IPS-18a (cell line): ENCODE results near the gene BCAS2.
A peak's percentile ranks its signal among the peaks of the same experiment; 100 is the strongest.

ENCODE experiments used
- H3K27ac ChIP-seq: one replicate; pipeline ENCODE4 v1.5.1; 2013; ENCODE audit warnings: low read length
- H3K27me3 ChIP-seq: one replicate; pipeline ENCODE4 v1.6.1; 2013; ENCODE audit warnings: mild to moderate bottlenecking, low read length; ENCODE audit not compliant: control insufficient read depth, insufficient read depth
- H3K36me3 ChIP-seq: one replicate; pipeline ENCODE4 v1.6.1; 2013; ENCODE audit warnings: low read depth, low read length; ENCODE audit not compliant: control insufficient read depth
- H3K4me1 ChIP-seq: one replicate; pipeline ENCODE4 v1.6.1; 2013; ENCODE audit warnings: low read depth, low read length; ENCODE audit not compliant: control insufficient read depth
- H3K4me3 ChIP-seq: one replicate; pipeline ENCODE4 v1.5.1; 2013; ENCODE audit warnings: low read length
- H3K9ac ChIP-seq: one replicate; pipeline ENCODE4 v1.6.1; 2013; ENCODE audit warnings: mild to moderate bottlenecking, low read length, moderate library complexity
- H3K9me3 ChIP-seq: one replicate; pipeline ENCODE4 v1.6.1; 2013; ENCODE audit warnings: low read depth, low read length; ENCODE audit not compliant: control insufficient read depth

BCAS2 gene

DNA sequence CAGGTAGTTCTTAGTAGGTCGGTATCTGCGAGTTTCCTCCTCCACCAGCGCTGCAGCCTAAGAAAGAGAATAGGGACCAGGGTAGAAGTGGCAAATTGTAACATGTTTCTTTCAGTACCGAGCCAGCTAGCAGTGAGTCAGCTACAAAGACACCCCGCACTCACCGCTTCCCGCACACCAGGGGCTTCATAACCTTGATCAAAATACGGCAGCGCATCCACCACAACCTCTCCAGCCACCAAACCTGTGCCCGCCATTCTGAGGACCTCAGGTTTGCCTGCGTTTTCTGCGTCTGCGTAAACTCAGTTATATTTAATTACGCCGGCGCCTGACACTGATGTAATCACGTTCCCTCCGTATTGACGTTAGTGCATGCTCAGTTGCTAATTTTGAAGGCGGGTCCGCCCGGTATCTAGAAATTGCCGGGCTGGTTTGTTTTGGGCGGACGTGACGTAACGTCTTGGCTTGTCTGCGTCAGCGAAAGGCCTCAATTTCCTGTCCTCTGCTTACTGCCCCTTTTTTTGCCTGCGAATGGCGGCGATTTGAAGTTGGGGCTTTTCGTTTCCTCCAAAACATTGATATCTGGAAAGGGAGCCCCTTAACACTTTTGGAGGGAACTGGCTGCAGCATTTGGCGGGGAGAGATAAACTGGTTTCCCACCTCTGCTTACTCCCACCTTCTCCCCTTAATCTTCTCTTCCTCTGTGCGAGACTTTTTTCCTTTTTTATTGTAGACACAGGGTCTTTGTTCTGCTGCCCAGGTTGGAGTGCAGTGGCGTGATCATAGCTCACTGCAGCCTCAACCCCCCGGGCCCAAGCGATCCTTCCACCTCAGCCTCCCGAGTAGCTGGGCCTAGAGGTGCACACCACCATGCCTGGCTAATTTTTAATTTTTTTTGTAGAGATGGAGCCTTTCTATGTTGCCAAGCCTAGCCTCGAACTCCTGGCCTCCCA is at the start of gene BCAS2:
TSS of gene BCAS2 (minus strand) at position 281 of the 953 bp plus-strand sequence. CDS start at position 257, 24 bp downstream.
- peaks cover 26% of the 10 kb centered on the region for H3K36me3 ChIP-seq
- H3K9me3 ChIP-seq: no peaks in the 10 kb centered on the region
- H3K4me3 ChIP-seq: peak within 1 kb of the TSS; percentile 95
- H3K4me1 ChIP-seq: no peaks in the 10 kb centered on the region
- peak within 1 kb of the TSS; percentile 84 for H3K9ac ChIP-seq
- H3K27ac ChIP-seq: peak within 1 kb of the TSS; percentile 86
- no peaks in the 10 kb centered on the region for H3K27me3 ChIP-seq

GRCh38 chr1:114627107-114627506 is 45.7 kb upstream of the BCAS2 start:
- Histone ChIP-seq H3K27ac (no peak overlapping the region), H3K36me3 (no peaks in the 10 kb centered on the region), H3K27me3 (no peaks in the 10 kb centered on the region), H3K4me1 (no peaks in the 10 kb centered on the region), H3K9me3 (no peaks in the 10 kb centered on the region), H3K9ac (no peak overlapping the region), H3K4me3 (no peak overlapping the region)

DNA sequence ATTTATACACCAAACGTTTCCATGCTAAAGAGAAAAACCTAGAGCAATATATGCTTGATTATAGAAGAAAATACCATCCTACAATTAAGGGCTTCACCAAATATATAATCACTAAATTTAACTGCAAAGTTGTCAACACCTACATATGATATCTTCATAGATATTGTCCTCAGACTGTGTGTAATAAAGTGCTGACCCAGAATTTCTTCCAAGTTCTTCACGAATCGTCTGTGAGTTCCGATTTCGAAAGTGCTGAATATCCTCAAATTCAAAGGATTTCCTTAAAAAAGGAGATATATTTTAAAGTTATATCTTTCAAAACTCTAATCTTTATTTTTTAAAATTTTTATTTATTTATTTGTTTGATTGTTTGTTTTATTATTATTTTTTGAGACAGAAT is 41.9 kb upstream of the BCAS2 start:
- no peaks in the 10 kb centered on the region for H3K36me3 ChIP-seq
- H3K27ac ChIP-seq: no peak overlapping the region
- H3K27me3 ChIP-seq: no peaks in the 10 kb centered on the region
- H3K4me1 ChIP-seq: no peaks in the 10 kb centered on the region
- H3K9me3 ChIP-seq: no peaks in the 10 kb centered on the region
- H3K4me3 ChIP-seq: no peak overlapping the region
- no peak overlapping the region for H3K9ac ChIP-seq

DNA sequence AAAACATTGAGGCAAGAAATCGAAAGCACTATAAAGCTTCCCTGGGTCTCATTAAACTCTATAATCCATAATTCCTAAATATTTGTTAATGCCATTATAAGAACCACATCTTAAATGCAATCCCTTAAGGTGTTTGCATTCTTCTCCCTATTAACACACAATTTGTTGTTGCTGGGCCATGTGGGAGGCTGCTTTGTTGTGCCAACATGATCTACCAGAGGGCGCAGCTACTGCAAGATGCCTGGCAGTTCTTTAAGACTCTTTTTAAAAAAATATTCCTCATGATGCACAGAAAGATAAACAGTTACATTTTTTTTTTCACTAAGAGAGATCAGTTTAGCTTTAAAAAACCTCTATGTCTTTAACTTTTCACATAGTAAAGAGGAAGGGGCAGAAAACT is 39.0 kb upstream of the BCAS2 start:
- Histone ChIP-seq H3K27me3 (no peaks in the 10 kb centered on the region), H3K9ac (no peak overlapping the region), H3K36me3 (no peaks in the 10 kb centered on the region), H3K4me1 (no peaks in the 10 kb centered on the region), H3K9me3 (no peaks in the 10 kb centered on the region), H3K27ac (no peak overlapping the region), H3K4me3 (no peak overlapping the region)

DNA sequence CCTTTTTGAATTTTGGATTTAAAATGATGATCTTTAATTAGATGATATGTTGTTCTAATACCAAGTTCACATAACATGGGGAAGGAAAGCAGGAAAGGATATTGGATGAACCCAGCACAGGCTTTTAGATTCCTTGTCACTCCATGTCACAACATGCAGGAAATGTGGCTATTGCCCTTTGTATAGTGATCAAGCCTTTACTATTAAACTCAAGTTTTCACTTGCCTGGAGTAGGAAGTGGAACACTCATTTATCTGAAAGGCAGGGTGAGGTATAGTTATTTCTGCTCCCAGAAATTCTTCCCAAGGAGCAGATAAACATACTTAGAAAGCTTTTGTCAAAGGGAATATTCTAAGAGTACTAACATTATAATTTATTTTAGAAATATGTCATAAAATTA is 37.2 kb upstream of the BCAS2 start:
- H3K27ac ChIP-seq: no peak overlapping the region
- no peaks in the 10 kb centered on the region for H3K36me3 ChIP-seq
- H3K4me1 ChIP-seq: no peaks in the 10 kb centered on the region
- H3K4me3 ChIP-seq: no peak overlapping the region
- H3K9me3 ChIP-seq: no peaks in the 10 kb centered on the region
- H3K9ac ChIP-seq: no peak overlapping the region
- no peaks in the 10 kb centered on the region for H3K27me3 ChIP-seq

DNA sequence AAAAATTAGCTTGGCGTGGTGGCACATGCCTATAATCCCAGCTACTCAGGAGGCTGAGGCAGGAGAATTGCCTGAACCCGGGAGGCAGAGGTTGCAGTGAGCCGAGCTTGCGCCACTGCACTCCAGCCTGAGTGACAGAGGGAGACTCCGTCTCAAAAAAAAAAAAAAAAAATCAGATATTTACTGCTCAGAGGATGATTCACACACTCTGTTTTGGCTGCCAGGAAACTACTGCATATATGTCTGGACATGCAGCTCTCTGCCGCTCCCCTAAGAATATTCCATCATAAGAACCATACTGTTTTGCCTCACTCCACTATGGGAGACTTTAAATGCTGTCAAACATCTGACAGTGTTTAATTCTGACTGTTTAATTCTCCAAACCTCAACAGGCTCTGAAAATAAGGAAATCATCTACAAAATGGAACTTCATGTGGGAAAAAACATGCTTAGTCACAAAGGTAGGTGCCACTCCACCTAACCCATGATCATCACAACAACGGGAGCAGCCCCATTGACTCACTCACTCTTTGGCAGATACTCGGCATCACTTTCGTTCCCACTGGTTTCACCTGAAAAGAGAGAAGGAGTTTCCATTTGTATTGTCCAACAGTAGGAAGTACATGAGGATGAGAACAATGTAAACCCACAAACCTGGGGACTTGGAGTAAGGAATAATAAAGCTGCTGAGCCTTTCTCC is 29.3 kb upstream of the BCAS2 start:
- no peak overlapping the region for H3K9ac ChIP-seq
- no peaks in the 10 kb centered on the region for H3K27me3 ChIP-seq
- no peaks in the 10 kb centered on the region for H3K36me3 ChIP-seq
- H3K4me1 ChIP-seq: no peaks in the 10 kb centered on the region
- H3K9me3 ChIP-seq: no peaks in the 10 kb centered on the region
- H3K4me3 ChIP-seq: no peak overlapping the region
- H3K27ac ChIP-seq: no peak overlapping the region

DNA sequence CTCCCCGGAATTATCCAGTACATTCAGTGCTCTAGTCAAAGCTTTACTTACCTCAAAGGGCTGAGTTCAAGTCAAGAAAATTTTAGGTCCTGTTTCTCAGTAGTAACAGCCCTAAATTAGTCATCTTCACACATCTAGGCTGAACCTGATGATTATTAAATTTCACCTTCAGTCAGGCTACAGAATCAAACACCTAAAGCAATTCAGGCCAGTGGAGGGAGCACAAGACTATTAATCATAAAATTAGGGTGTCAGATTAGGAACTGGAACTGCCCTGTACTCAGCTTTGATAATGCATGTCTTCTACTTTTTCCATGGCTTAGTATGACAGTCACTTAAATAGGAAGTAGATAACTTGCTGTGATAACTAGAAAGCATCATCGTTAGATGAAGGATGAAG is 28.4 kb upstream of the BCAS2 start:
- Histone ChIP-seq H3K4me3 (no peak overlapping the region), H3K27ac (no peak overlapping the region), H3K27me3 (no peaks in the 10 kb centered on the region), H3K9me3 (no peaks in the 10 kb centered on the region), H3K36me3 (no peaks in the 10 kb centered on the region), H3K9ac (no peak overlapping the region), H3K4me1 (no peaks in the 10 kb centered on the region)

DNA sequence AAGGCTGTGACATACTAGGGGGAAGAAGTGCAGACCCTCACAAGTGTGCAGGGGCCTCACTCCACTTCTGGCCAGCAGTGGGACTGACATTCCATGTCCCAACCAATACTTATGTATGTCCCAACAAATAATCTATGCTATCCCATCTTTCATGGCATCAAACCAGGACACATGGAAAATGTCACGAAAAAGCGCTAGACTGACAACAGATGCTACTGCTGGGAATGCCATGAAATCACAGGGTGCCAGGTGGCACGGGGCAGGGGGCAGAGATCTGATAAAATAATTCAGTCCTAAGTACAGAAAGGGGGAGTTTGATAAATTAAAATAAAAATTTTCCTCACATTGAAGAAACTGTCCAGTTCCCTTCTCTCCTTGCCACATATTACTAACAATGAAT is 27.6 kb upstream of the BCAS2 start:
- Histone ChIP-seq H3K27me3 (no peaks in the 10 kb centered on the region), H3K9me3 (no peaks in the 10 kb centered on the region), H3K9ac (no peak overlapping the region), H3K27ac (no peak overlapping the region), H3K4me3 (no peak overlapping the region), H3K4me1 (no peaks in the 10 kb centered on the region), H3K36me3 (no peaks in the 10 kb centered on the region)

DNA sequence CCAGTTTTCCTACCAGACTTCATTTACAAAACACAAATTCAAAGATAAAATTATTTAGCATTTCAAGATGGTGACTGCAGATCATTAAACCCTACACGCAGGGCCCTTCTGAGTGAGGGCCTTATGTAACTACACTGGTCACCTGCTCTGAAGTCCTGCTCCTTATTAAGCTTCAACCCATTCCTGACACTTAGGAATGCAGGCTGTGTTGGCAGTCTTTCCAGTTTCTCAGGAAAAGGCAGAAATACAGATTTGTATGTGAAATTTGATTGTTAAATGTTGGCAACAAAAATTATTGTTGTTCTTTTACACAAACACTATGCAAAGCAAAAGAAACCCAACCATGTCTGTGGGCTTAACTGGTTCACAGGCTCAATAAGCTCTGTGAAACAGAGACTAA is 25.8 kb upstream of the BCAS2 start:
- Histone ChIP-seq H3K27me3 (no peaks in the 10 kb centered on the region), H3K36me3 (no peaks in the 10 kb centered on the region), H3K4me1 (no peaks in the 10 kb centered on the region), H3K9ac (no peak overlapping the region), H3K27ac (no peak overlapping the region), H3K4me3 (no peak overlapping the region), H3K9me3 (no peaks in the 10 kb centered on the region)

- no peak overlapping the region for H3K27ac ChIP-seq
These were observed 16.5 kb upstream of the BCAS2 start for GRCh38 chr1:114597949-114598348.

GRCh38 chr1:114595602-114596001 is 14.2 kb upstream of the BCAS2 start:
- H3K4me3 ChIP-seq: no peak overlapping the region
- H3K36me3 ChIP-seq: no peaks in the 10 kb centered on the region
- H3K9me3 ChIP-seq: no peaks in the 10 kb centered on the region
- no peak overlapping the region for H3K9ac ChIP-seq
- no peaks in the 10 kb centered on the region for H3K27me3 ChIP-seq
- H3K27ac ChIP-seq: no peak overlapping the region
- no peaks in the 10 kb centered on the region for H3K4me1 ChIP-seq

More at GRCh38 chr1:114597949-114598348, 16.5 kb upstream of the BCAS2 start:
- no peak overlapping the region for H3K4me3 ChIP-seq
- no peaks in the 10 kb centered on the region for H3K27me3 ChIP-seq
- H3K4me1 ChIP-seq: no peaks in the 10 kb centered on the region
- H3K36me3 ChIP-seq: no peaks in the 10 kb centered on the region
- H3K9ac ChIP-seq: no peak overlapping the region
- H3K9me3 ChIP-seq: no peaks in the 10 kb centered on the region
